ENCODE measurements around the gene TRAF1. TPM values are rescaled to one million over a fixed set of nuclear protein-coding genes. Genes with fewer than 3 reads are reported as not detected.

The TRAF1 gene
- total and polyA plus RNA-seq, 2 donors (not counting 1 experiment from before 2014, with no cell fraction given) = 0.58 to 3.8 TPM

DNA sequence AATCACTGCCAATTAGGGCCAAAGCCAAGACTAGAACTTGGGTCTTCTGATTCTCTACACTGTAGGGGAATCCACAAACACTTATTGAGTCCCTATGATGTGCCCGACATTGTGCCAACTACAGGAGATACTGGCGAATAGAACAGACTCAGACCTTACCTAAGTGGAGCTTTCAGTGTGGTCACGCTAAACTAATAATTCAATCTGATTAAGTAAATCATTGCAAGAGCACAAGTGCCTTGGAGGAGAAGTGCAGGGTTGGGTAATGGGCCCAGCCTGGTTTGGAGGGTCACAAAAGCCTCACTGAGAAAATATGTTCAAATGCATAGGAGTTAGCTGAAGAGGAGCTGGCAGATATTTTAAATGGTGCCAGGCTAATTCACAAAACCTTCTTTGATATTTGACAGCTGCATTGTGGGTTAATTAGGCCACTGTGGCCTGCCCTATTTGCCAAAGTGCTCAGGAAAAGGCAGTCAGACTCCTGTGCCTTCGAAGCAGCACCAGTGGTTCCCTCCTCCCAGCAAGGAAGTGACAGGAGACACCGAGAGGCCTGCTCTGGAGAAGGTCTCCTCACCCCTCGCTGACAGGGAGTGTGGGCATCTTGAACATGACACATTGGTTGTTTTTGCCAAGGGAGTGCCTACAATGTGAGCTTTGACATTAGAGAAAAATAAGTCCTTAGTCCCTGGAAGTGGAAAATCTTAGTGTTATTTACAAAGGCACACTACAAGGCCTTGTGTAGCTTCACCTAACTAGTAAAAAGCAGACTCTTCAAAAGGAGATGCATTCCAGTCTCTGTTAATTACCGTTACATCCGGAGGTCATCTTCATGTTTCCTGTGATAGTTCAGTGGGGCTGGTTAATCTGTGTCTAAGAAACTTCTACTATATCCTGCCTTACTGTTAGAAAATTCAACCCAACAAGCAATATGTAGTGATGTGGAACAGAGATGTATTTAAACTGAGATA, 24.1 kb upstream of the TRAF1 start:
- no peaks in the 10 kb centered on the region for H3K9me3 ChIP-seq (ENCODE audit: control insufficient read depth, insufficient read depth, low read depth, low read length)
- no peaks in the 10 kb centered on the region for H3K36me3 ChIP-seq (ENCODE audit: control insufficient read depth, insufficient read depth, low read length)
- H3K4me3 ChIP-seq (replicated peaks in 1 of 4; ENCODE audit: control extremely low read depth in 1 of 4, insufficient read depth in 1 of 4, low read depth in 3 of 4, low read length in 4 of 4) = no peak overlapping the region
- H3K4me1 ChIP-seq (ENCODE audit: control insufficient read depth, extremely low read depth, insufficient read depth, low read length) = peaks cover 7% of the 10 kb centered on the region
- H3K79me2 ChIP-seq (ENCODE audit: control insufficient read depth, insufficient read depth, low read length) = no peaks in the 10 kb centered on the region
- no peaks in the 10 kb centered on the region for H3K27me3 ChIP-seq (ENCODE audit: control insufficient read depth, insufficient read depth, low read length)
- DNase-seq (ENCODE audit: low read depth in 2 of 2) = no peak
- no peaks in the 10 kb centered on the region for H4K20me1 ChIP-seq (ENCODE audit: control insufficient read depth, extremely low read depth, insufficient read depth, low read length)
- no peak overlapping the region for H3K27ac ChIP-seq (ENCODE audit: insufficient read depth, low read length)
- H3K4me2 ChIP-seq (ENCODE audit: extremely low read depth, insufficient read depth, low read length) = no peak overlapping the region
- H3K9ac ChIP-seq (ENCODE audit: insufficient read depth, low read length) = no peak overlapping the region
- H2AFZ ChIP-seq (ENCODE audit: low read length) = no peak overlapping the region
- no peak for TF ChIP-seq EZH2 (IDR thresholded peaks at IDR 0.05; ENCODE audit: low read length, missing control alignments)
- TF ChIP-seq, protein P1, sequence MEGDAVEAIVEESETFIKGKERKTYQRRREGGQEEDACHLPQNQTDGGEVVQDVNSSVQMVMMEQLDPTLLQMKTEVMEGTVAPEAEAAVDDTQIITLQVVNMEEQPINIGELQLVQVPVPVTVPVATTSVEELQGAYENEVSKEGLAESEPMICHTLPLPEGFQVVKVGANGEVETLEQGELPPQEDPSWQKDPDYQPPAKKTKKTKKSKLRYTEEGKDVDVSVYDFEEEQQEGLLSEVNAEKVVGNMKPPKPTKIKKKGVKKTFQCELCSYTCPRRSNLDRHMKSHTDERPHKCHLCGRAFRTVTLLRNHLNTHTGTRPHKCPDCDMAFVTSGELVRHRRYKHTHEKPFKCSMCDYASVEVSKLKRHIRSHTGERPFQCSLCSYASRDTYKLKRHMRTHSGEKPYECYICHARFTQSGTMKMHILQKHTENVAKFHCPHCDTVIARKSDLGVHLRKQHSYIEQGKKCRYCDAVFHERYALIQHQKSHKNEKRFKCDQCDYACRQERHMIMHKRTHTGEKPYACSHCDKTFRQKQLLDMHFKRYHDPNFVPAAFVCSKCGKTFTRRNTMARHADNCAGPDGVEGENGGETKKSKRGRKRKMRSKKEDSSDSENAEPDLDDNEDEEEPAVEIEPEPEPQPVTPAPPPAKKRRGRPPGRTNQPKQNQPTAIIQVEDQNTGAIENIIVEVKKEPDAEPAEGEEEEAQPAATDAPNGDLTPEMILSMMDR (conservative IDR thresholded peaks at IDR 0.05 in 1 of 2, IDR thresholded peaks at IDR 0.05 in 1 of 2; ENCODE audit: low read depth in 1 of 2, low read length in 2 of 2) = no peak

DNA sequence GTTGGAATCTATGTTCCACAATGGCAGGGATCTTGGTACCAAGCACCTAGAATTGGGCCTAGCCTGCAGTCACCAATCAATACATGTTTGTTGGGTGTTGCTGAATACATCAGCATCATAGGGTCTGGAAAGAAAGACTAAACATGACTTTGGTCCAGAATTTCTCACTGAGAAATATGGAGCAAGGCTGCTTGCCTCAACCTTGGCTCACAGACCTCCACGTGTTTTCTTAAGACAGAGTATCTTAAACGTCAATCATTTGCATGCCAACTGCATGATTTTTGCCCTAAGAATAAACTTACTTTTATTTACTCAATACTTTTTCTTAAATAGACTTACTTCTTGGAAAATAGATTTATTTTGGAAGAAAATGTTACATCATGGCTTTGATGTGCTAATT, 22.7 kb upstream of the TRAF1 start:
- no peaks in the 10 kb centered on the region for H4K20me1 ChIP-seq (ENCODE audit: control insufficient read depth, extremely low read depth, insufficient read depth, low read length)
- TF ChIP-seq EZH2 (IDR thresholded peaks at IDR 0.05; ENCODE audit: low read length, missing control alignments) = no peak
- TF ChIP-seq, protein P1 (conservative IDR thresholded peaks at IDR 0.05 in 1 of 2, IDR thresholded peaks at IDR 0.05 in 1 of 2; ENCODE audit: low read depth in 1 of 2, low read length in 2 of 2) = no peak
- H3K27ac ChIP-seq (ENCODE audit: insufficient read depth, low read length) = no peak overlapping the region
- DNase-seq (ENCODE audit: low read depth in 2 of 2) = no peak
- H3K36me3 ChIP-seq (ENCODE audit: control insufficient read depth, insufficient read depth, low read length) = no peaks in the 10 kb centered on the region
- H2AFZ ChIP-seq (ENCODE audit: low read length) = no peak overlapping the region
- no peak overlapping the region for H3K4me2 ChIP-seq (ENCODE audit: extremely low read depth, insufficient read depth, low read length)
- no peaks in the 10 kb centered on the region for H3K9me3 ChIP-seq (ENCODE audit: control insufficient read depth, insufficient read depth, low read depth, low read length)
- H3K79me2 ChIP-seq (ENCODE audit: control insufficient read depth, insufficient read depth, low read length) = no peaks in the 10 kb centered on the region
- no peak overlapping the region for H3K9ac ChIP-seq (ENCODE audit: insufficient read depth, low read length)
- H3K27me3 ChIP-seq (ENCODE audit: control insufficient read depth, insufficient read depth, low read length) = no peaks in the 10 kb centered on the region
- peaks cover 7% of the 10 kb centered on the region for H3K4me1 ChIP-seq (ENCODE audit: control insufficient read depth, extremely low read depth, insufficient read depth, low read length)
- no peak overlapping the region for H3K4me3 ChIP-seq (replicated peaks in 1 of 4; ENCODE audit: control extremely low read depth in 1 of 4, insufficient read depth in 1 of 4, low read depth in 3 of 4, low read length in 4 of 4)

DNA sequence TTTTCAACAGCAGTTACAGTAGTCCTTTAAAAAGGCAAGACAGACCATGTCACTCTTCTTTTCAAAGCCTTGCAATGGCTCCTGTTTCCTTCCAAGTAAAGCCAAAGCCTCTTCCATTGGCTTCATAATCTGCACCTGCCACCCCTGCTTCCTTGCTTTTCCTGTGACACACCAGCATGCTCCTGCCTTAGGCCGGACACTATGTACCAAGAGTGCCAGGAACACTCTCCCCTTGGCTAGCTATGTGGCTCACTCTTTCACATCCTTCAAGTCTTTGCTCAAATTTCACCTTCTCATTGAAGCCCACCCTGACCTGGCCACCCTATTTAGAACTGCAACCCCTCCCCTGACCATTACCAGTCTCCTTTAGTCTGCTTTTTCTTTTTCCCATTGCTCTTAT, 22.2 kb upstream of the TRAF1 start:
- Histone ChIP-seq H3K27ac (ENCODE audit: insufficient read depth, low read length) (no peak overlapping the region), H3K4me1 (ENCODE audit: control insufficient read depth, extremely low read depth, insufficient read depth, low read length) (peaks cover 7% of the 10 kb centered on the region), H2AFZ (ENCODE audit: low read length) (no peak overlapping the region), H3K4me3 (replicated peaks in 1 of 4; ENCODE audit: control extremely low read depth in 1 of 4, insufficient read depth in 1 of 4, low read depth in 3 of 4, low read length in 4 of 4) (no peak overlapping the region), H3K9ac (ENCODE audit: insufficient read depth, low read length) (no peak overlapping the region), H4K20me1 (ENCODE audit: control insufficient read depth, extremely low read depth, insufficient read depth, low read length) (no peaks in the 10 kb centered on the region), H3K9me3 (ENCODE audit: control insufficient read depth, insufficient read depth, low read depth, low read length) (no peaks in the 10 kb centered on the region), H3K36me3 (ENCODE audit: control insufficient read depth, insufficient read depth, low read length) (no peaks in the 10 kb centered on the region), H3K27me3 (ENCODE audit: control insufficient read depth, insufficient read depth, low read length) (no peaks in the 10 kb centered on the region), H3K4me2 (ENCODE audit: extremely low read depth, insufficient read depth, low read length) (no peak overlapping the region), H3K79me2 (ENCODE audit: control insufficient read depth, insufficient read depth, low read length) (no peaks in the 10 kb centered on the region)
- DNase-seq (ENCODE audit: low read depth in 2 of 2) = no peak
- TF ChIP-seq, protein P1 (conservative IDR thresholded peaks at IDR 0.05 in 1 of 2, IDR thresholded peaks at IDR 0.05 in 1 of 2; ENCODE audit: low read depth in 1 of 2, low read length in 2 of 2) = no peak
- no peak for TF ChIP-seq EZH2 (IDR thresholded peaks at IDR 0.05; ENCODE audit: low read length, missing control alignments)
